Dendritic cell treated with granulocyte-macrophage colony-stimulating factor and Interleukin-4, amounts not matched to agents 40 ng/mL and 50 ng/mL, for 4 days (primary cell): Measurements from ENCODE around the gene NEDD4L.

Experiments used
- H3K27ac Mint-ChIP-seq: one replicate; pipeline ENCODE4 v1.8.0; 2022; ENCODE audit warnings: mild to moderate bottlenecking, mixed read lengths
- H3K27me3 Mint-ChIP-seq: one replicate; pipeline ENCODE4 v1.8.0; 2022; ENCODE audit warnings: mild to moderate bottlenecking, mixed read lengths
- H3K36me3 Mint-ChIP-seq: one replicate; pipeline ENCODE4 v1.8.0; 2022; ENCODE audit warnings: low read depth, mixed read lengths
- H3K4me1 Mint-ChIP-seq: one replicate; pipeline ENCODE4 v1.8.0; 2022; ENCODE audit warnings: low read depth, mixed read lengths
- H3K4me3 Mint-ChIP-seq: one replicate; pipeline ENCODE4 v1.8.0; 2022; ENCODE audit warnings: mild to moderate bottlenecking, moderate library complexity, mixed read lengths
- H3K9me3 Mint-ChIP-seq: one replicate; pipeline ENCODE4 v1.8.0; 2022; ENCODE audit warnings: mixed read lengths
- intact Hi-C: fragments of 100-400 bp; cut with micrococcal nuclease; formaldehyde crosslinking; loops from one replicate; pipeline ENCODE4 v1.15.0; 2022

Gene NEDD4L

GRCh38 chr18:58229162-58229561, 185.1 kb downstream of the NEDD4L start:
- Mint-ChIP-seq H3K4me3 (no peak overlapping the region), H3K9me3 (no peaks in the 10 kb centered on the region), H3K36me3 (no peaks in the 10 kb centered on the region), H3K27me3 (peaks cover 13% of the 10 kb centered on the region), H3K27ac (no peak overlapping the region), H3K4me1 (peaks cover 56% of the 10 kb centered on the region)
- intact Hi-C loops, result no loop called here

- intact Hi-C loops, result loop anchor here (5.0 kb wide), 2 partner anchors 33 to 48 kb away; no protein-coding TSS in a partner anchor
- Mint-ChIP-seq H3K36me3 (no peaks in the 10 kb centered on the region), H3K4me1 (peaks cover 45% of the 10 kb centered on the region), H3K27ac (peak overlapping the region; percentile 71), H3K27me3 (peaks cover 13% of the 10 kb centered on the region), H3K4me3 (no peak overlapping the region), H3K9me3 (no peaks in the 10 kb centered on the region)
Observed at GRCh38 chr18:58230438-58231179, 186.6 kb downstream of the NEDD4L start.

GRCh38 chr18:58231930-58232329, 187.9 kb downstream of the NEDD4L start:
- intact Hi-C loops, result loop anchor here (5.0 kb wide), 2 partner anchors 35 to 50 kb away; no protein-coding TSS in a partner anchor
- Mint-ChIP-seq H3K4me1 (peaks cover 41% of the 10 kb centered on the region), H3K27me3 (peaks cover 13% of the 10 kb centered on the region), H3K36me3 (no peaks in the 10 kb centered on the region), H3K9me3 (no peaks in the 10 kb centered on the region), H3K4me3 (no peak overlapping the region), H3K27ac (peak overlapping the region; percentile 71)

- H3K36me3 Mint-ChIP-seq, result no peaks in the 10 kb centered on the region
- no peak overlapping the region for H3K27ac Mint-ChIP-seq
- no peak overlapping the region for H3K4me3 Mint-ChIP-seq
- no peaks in the 10 kb centered on the region for H3K9me3 Mint-ChIP-seq
- peaks cover 36% of the 10 kb centered on the region for H3K4me1 Mint-ChIP-seq
- intact Hi-C loops, result loop anchor here (5.0 kb wide), 2 partner anchors 35 to 50 kb away; no protein-coding TSS in a partner anchor
- H3K27me3 Mint-ChIP-seq, result peaks cover 9% of the 10 kb centered on the region
Observed at GRCh38 chr18:58232668-58233067, 188.6 kb downstream of the NEDD4L start.

- Mint-ChIP-seq H3K36me3 (no peaks in the 10 kb centered on the region), H3K9me3 (no peaks in the 10 kb centered on the region), H3K4me1 (peaks cover 28% of the 10 kb centered on the region), H3K27ac (peak overlapping the region; percentile 37), H3K4me3 (no peak overlapping the region), H3K27me3 (peaks cover 4% of the 10 kb centered on the region)
- intact Hi-C loops, result loop anchor here (5.0 kb wide), 2 partner anchors 37 to 52 kb away; no protein-coding TSS in a partner anchor
Observed at GRCh38 chr18:58234359-58234741, 190.3 kb downstream of the NEDD4L start.

- H3K4me3 Mint-ChIP-seq, result no peak overlapping the region
- intact Hi-C loops, result no loop called here
- H3K27me3 Mint-ChIP-seq, result peaks cover 4% of the 10 kb centered on the region
- no peaks in the 10 kb centered on the region for H3K36me3 Mint-ChIP-seq
- no peak overlapping the region for H3K27ac Mint-ChIP-seq
- peaks cover 28% of the 10 kb centered on the region for H3K4me1 Mint-ChIP-seq
- no peaks in the 10 kb centered on the region for H3K9me3 Mint-ChIP-seq
Observed at GRCh38 chr18:58235001-58235436, 191.0 kb downstream of the NEDD4L start.

GRCh38 chr18:58239879-58240278, 195.9 kb downstream of the NEDD4L start:
- no peaks in the 10 kb centered on the region for H3K36me3 Mint-ChIP-seq
- H3K4me3 Mint-ChIP-seq, result no peak overlapping the region
- peaks cover 4% of the 10 kb centered on the region for H3K27me3 Mint-ChIP-seq
- H3K27ac Mint-ChIP-seq, result no peak overlapping the region
- intact Hi-C loops, result no loop called here
- H3K4me1 Mint-ChIP-seq, result peaks cover 11% of the 10 kb centered on the region
- H3K9me3 Mint-ChIP-seq, result no peaks in the 10 kb centered on the region

- intact Hi-C loops, result no loop called here
- Mint-ChIP-seq H3K36me3 (no peaks in the 10 kb centered on the region), H3K27me3 (peaks cover 4% of the 10 kb centered on the region), H3K4me1 (peaks cover 10% of the 10 kb centered on the region), H3K4me3 (no peak overlapping the region), H3K27ac (no peak overlapping the region), H3K9me3 (no peaks in the 10 kb centered on the region)
Observed at GRCh38 chr18:58241026-58241679, 197.1 kb downstream of the NEDD4L start.

GRCh38 chr18:58241877-58242276, 197.9 kb downstream of the NEDD4L start:
- Mint-ChIP-seq H3K36me3 (no peaks in the 10 kb centered on the region), H3K27ac (no peak overlapping the region), H3K4me1 (peaks cover 3% of the 10 kb centered on the region), H3K4me3 (no peak overlapping the region), H3K9me3 (no peaks in the 10 kb centered on the region), H3K27me3 (peaks cover 4% of the 10 kb centered on the region)
- intact Hi-C loops, result no loop called here

GRCh38 chr18:58242435-58242834, 198.4 kb downstream of the NEDD4L start:
- intact Hi-C loops, result no loop called here

GRCh38 chr18:58242968-58243367, 198.9 kb downstream of the NEDD4L start:
- H3K36me3 Mint-ChIP-seq, result peaks cover 6% of the 10 kb centered on the region
- H3K27me3 Mint-ChIP-seq, result peaks cover 4% of the 10 kb centered on the region
- H3K4me1 Mint-ChIP-seq, result no peaks in the 10 kb centered on the region
- intact Hi-C loops, result no loop called here
- no peaks in the 10 kb centered on the region for H3K9me3 Mint-ChIP-seq
- no peak overlapping the region for H3K4me3 Mint-ChIP-seq
- H3K27ac Mint-ChIP-seq, result no peak overlapping the region

More at GRCh38 chr18:58242435-58242834, 198.4 kb downstream of the NEDD4L start:
- Mint-ChIP-seq H3K27ac (no peak overlapping the region), H3K9me3 (no peaks in the 10 kb centered on the region), H3K4me3 (no peak overlapping the region), H3K4me1 (no peaks in the 10 kb centered on the region), H3K36me3 (peaks cover 2% of the 10 kb centered on the region), H3K27me3 (peaks cover 4% of the 10 kb centered on the region)

- peaks cover 4% of the 10 kb centered on the region for H3K27me3 Mint-ChIP-seq
- H3K4me1 Mint-ChIP-seq, result no peaks in the 10 kb centered on the region
- no peaks in the 10 kb centered on the region for H3K9me3 Mint-ChIP-seq
- H3K4me3 Mint-ChIP-seq, result no peak overlapping the region
- H3K36me3 Mint-ChIP-seq, result peaks cover 6% of the 10 kb centered on the region
- intact Hi-C loops, result no loop called here
- H3K27ac Mint-ChIP-seq, result no peak overlapping the region
Observed at GRCh38 chr18:58243401-58243800, 199.4 kb downstream of the NEDD4L start.

- H3K27me3 Mint-ChIP-seq, result peaks cover 4% of the 10 kb centered on the region
- no peaks in the 10 kb centered on the region for H3K4me1 Mint-ChIP-seq
- H3K27ac Mint-ChIP-seq, result no peak overlapping the region
- H3K9me3 Mint-ChIP-seq, result no peaks in the 10 kb centered on the region
- peaks cover 6% of the 10 kb centered on the region for H3K36me3 Mint-ChIP-seq
- intact Hi-C loops, result no loop called here
- H3K4me3 Mint-ChIP-seq, result no peak overlapping the region
Observed at GRCh38 chr18:58247363-58247834, 203.4 kb downstream of the NEDD4L start.

- Mint-ChIP-seq H3K27ac (no peak overlapping the region), H3K36me3 (peaks cover 12% of the 10 kb centered on the region), H3K9me3 (no peaks in the 10 kb centered on the region), H3K27me3 (no peaks in the 10 kb centered on the region), H3K4me3 (no peak overlapping the region), H3K4me1 (no peaks in the 10 kb centered on the region)
- intact Hi-C loops, result no loop called here
Observed at GRCh38 chr18:58249712-58250111, 205.7 kb downstream of the NEDD4L start.
